CD8-positive, alpha-beta memory T cell (primary cell): ENCODE data around the gene FOLR3. TPM values are rescaled to one million over a fixed set of nuclear protein-coding genes. Genes with fewer than 3 reads are reported as not detected.
"Not testable (repeated sequence)": the region's sequence is repeated elsewhere in the genome, so short reads cannot be mapped to it uniquely, and the experiment has no call there.

Experiments used
- CTCF ChIA-PET: fragments of 350-600 bp; sonication (Branson Sonifier 250); formaldehyde crosslinking; loops from one replicate; lab custom pipeline; 2021; ENCODE audit warnings: antibody characterized with exemption; lab: Charles Lee
- POLR2A ChIA-PET: fragments of 350-600 bp; sonication (Branson Sonifier 250); formaldehyde crosslinking; loops from one replicate; lab custom pipeline; 2021; ENCODE audit warnings: antibody characterized with exemption; lab: Charles Lee
- DNase-seq, 5 donors: peaks; one replicate each; pipeline versions ENCODE4 v3.0.0 to v3.0.0-alpha.2; 2020 to 2022; ENCODE audit warnings: mixed read lengths in 1 of 5
- H3K27ac ChIP-seq: one replicate; pipeline ENCODE4 v1.7.0; 2013; ENCODE audit warnings: low read depth, mild to moderate bottlenecking, low read length, moderate library complexity
- H3K27me3 ChIP-seq: 2 replicates; pipeline ENCODE4 v1.7.0; 2013; ENCODE audit warnings: low read length, mild to moderate bottlenecking; ENCODE audit not compliant: insufficient read depth, poor library complexity, severe bottlenecking
- H3K36me3 ChIP-seq: 2 replicates; pipeline ENCODE4 v1.7.0; 2013; ENCODE audit warnings: mild to moderate bottlenecking, low read length, moderate library complexity; ENCODE audit not compliant: insufficient read depth
- H3K4me1 ChIP-seq: 2 replicates; pipeline ENCODE4 v1.7.0; 2013; ENCODE audit warnings: mild to moderate bottlenecking, low read length, moderate library complexity; ENCODE audit not compliant: insufficient read depth
- H3K4me3 ChIP-seq: 2 replicates; pipeline ENCODE4 v1.7.0; 2013; ENCODE audit warnings: mild to moderate bottlenecking, low read length
- H3K9me3 ChIP-seq: 2 replicates; pipeline ENCODE4 v1.7.0; 2013; ENCODE audit warnings: mild to moderate bottlenecking, low read length
- H3K27ac Mint-ChIP-seq, 8 donors: one replicate each; pipeline ENCODE4 v1.8.0; 2020 to 2021; ENCODE audit warnings: mixed read lengths in 8 of 8, mild to moderate bottlenecking in 6 of 8, inconsistent platforms in 3 of 8, moderate library complexity in 3 of 8
- H3K27me3 Mint-ChIP-seq, 2 donors: one replicate each; pipeline ENCODE4 v1.8.0; 2020 to 2021; ENCODE audit warnings: mixed read lengths in 2 of 2, mild to moderate bottlenecking in 1 of 2, moderate library complexity in 1 of 2
- H3K36me3 Mint-ChIP-seq, 3 donors: one replicate each; pipeline ENCODE4 v1.8.0; 2020 to 2021; ENCODE audit warnings: mixed read lengths in 3 of 3, inconsistent platforms in 1 of 3, mild to moderate bottlenecking in 1 of 3
- H3K4me1 Mint-ChIP-seq, 3 donors: one replicate each; pipeline ENCODE4 v1.8.0; 2020 to 2021; ENCODE audit warnings: mixed read lengths in 3 of 3, inconsistent platforms in 1 of 3, mild to moderate bottlenecking in 1 of 3
- H3K4me3 Mint-ChIP-seq, 7 donors: one replicate each; pipeline ENCODE4 v1.8.0; 2020 to 2021; ENCODE audit warnings: mixed read lengths in 7 of 7, mild to moderate bottlenecking in 6 of 7, moderate library complexity in 4 of 7, inconsistent platforms in 2 of 7
- H3K9me3 Mint-ChIP-seq, 5 donors: one replicate each; pipeline ENCODE4 v1.8.0; 2020 to 2022; ENCODE audit warnings: mixed read lengths in 5 of 5, mild to moderate bottlenecking in 3 of 5, moderate library complexity in 2 of 5, inconsistent platforms in 1 of 5
- polyA plus RNA-seq: library from polyadenylated mRNA; unstranded; fragments of 300-500 nt; fragmentation: Illumina TruSeq; gene quantifications from one replicate; pipeline ENCODE4 v1.2.3, GENCODE V29; 2021
- total RNA-seq, 2 experiments: library from RNA; stranded (reverse); gene quantifications; one replicate each; pipeline ENCODE4 v1.2.3, GENCODE V29; 2021

Gene FOLR3
- total and polyA plus RNA-seq, 3 experiments from 2014 or later = not detected

- no peaks in the 10 kb centered on the region for H3K4me1 ChIP-seq
- H3K27me3 ChIP-seq = no peaks in the 10 kb centered on the region
- ChIA-PET CTCF (no interaction called here), POLR2A (no interaction called here)
- peaks cover 3 to 4% (median 3%) of the 10 kb centered on the region in 3 donors for H3K4me1 Mint-ChIP-seq
- no peak overlapping the region for H3K4me3 ChIP-seq
- no peaks in the 10 kb centered on the region for H3K9me3 ChIP-seq
- DNase-seq = no peak
- no peaks in the 10 kb centered on the region for H3K36me3 ChIP-seq
- no peak overlapping the region for H3K27ac Mint-ChIP-seq
- no peaks in the 10 kb centered on the region for H3K36me3 Mint-ChIP-seq
- no peak overlapping the region for H3K27ac ChIP-seq
- no peaks in the 10 kb centered on the region for H3K9me3 Mint-ChIP-seq
- H3K4me3 Mint-ChIP-seq = no peak overlapping the region
- H3K27me3 Mint-ChIP-seq = peaks cover 15 to 39% of the 10 kb centered on the region in 2 donors
Observed at GRCh38 chr11:72179804-72180396, 44.4 kb downstream of the FOLR3 start.

GRCh38 chr11:72180892-72181552 is 45.5 kb downstream of the FOLR3 start:
- H3K27ac Mint-ChIP-seq, DNase-seq, H3K4me1 ChIP-seq, H3K27ac ChIP-seq, H3K4me3 ChIP-seq, H3K4me1 Mint-ChIP-seq, H3K36me3 ChIP-seq, POLR2A ChIA-PET, H3K9me3 Mint-ChIP-seq, H3K4me3 Mint-ChIP-seq, H3K27me3 ChIP-seq, H3K9me3 ChIP-seq, CTCF ChIA-PET, H3K36me3 Mint-ChIP-seq: not testable (repeated sequence)
- peaks cover 15 to 39% of the 10 kb centered on the region in 2 donors for H3K27me3 Mint-ChIP-seq

DNA sequence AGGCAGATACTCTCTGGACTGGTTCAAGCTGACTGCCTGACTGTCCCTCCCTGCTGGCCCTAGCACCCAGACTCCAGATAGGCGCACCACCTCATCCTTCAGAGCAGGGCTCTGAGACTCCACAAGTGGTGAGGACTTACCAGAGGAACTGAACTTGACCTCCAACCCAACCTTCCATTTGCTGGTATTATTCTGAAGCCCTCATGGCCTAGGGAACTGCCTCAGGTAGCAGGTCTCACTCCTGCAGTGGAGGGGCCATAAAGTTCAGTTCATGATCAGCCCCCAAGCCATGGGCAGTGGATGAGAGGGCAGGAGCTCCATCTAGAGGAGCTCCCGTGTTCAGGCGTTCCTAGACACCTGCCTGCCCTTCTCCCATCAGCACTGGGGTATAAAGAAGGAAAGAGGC is 46.0 kb downstream of the FOLR3 start:
- H3K36me3 Mint-ChIP-seq, H3K4me3 ChIP-seq, CTCF ChIA-PET, H3K4me1 ChIP-seq, H3K4me1 Mint-ChIP-seq, POLR2A ChIA-PET, H3K36me3 ChIP-seq, H3K27ac Mint-ChIP-seq, H3K27me3 ChIP-seq, DNase-seq, H3K4me3 Mint-ChIP-seq, H3K9me3 ChIP-seq, H3K9me3 Mint-ChIP-seq, H3K27ac ChIP-seq: not testable (repeated sequence)
- H3K27me3 Mint-ChIP-seq = peaks cover 13 to 34% of the 10 kb centered on the region in 2 donors

- no peak overlapping the region for H3K27ac ChIP-seq
- H3K36me3 ChIP-seq = no peaks in the 10 kb centered on the region
- H3K27me3 Mint-ChIP-seq = peaks cover 0 to 4% of the 10 kb centered on the region in 2 donors
- POLR2A ChIA-PET = no interaction called here
- H3K27ac Mint-ChIP-seq = no peak overlapping the region
- H3K9me3 Mint-ChIP-seq = no peaks in the 10 kb centered on the region
- no peaks in the 10 kb centered on the region for H3K4me1 ChIP-seq
- CTCF ChIA-PET = no interaction called here
- no peaks in the 10 kb centered on the region for H3K36me3 Mint-ChIP-seq
- no peak overlapping the region for H3K4me3 Mint-ChIP-seq
- no peak for DNase-seq
- H3K4me3 ChIP-seq = no peak overlapping the region
- no peaks in the 10 kb centered on the region for H3K27me3 ChIP-seq
- H3K4me1 Mint-ChIP-seq = peaks cover 2 to 3% (median 2%) of the 10 kb centered on the region in 3 donors
- H3K9me3 ChIP-seq = no peaks in the 10 kb centered on the region
Observed at GRCh38 chr11:72188267-72188666, 52.7 kb downstream of the FOLR3 start.

Other genes starting within 250 kb of the FOLR3 start
- 10 to 100 TPM; 12.7 to 13.0 TPM for gene XNDC1N, start 207.1 kb upstream of the FOLR3 start, total RNA-seq
- 5.2 TPM for gene XNDC1N, start 207.1 kb upstream of the FOLR3 start, polyA plus RNA-seq
- 10 to 100 TPM; 57.3 to 62.1 TPM for gene RNF121, start 206.7 kb upstream of the FOLR3 start, total RNA-seq
- 9.4 TPM for gene RNF121, start 206.7 kb upstream of the FOLR3 start, polyA plus RNA-seq
- 1 to 10 TPM; 8.5 to 9.5 TPM for gene IL18BP, start 136.8 kb upstream of the FOLR3 start, total RNA-seq
- 21.8 TPM for gene IL18BP, start 136.8 kb upstream of the FOLR3 start, polyA plus RNA-seq
- 100 to 1,000 TPM; 106 to 110 TPM for gene NUMA1, start 55.2 kb upstream of the FOLR3 start, total RNA-seq
- gene NUMA1, start 55.2 kb upstream of the FOLR3 start, polyA plus RNA-seq = 73.5 TPM
- 1 to 10 TPM; 8.2 to 8.9 TPM for gene LRRC51, start 54.9 kb upstream of the FOLR3 start, total RNA-seq
- 2.6 TPM for gene LRRC51, start 54.9 kb upstream of the FOLR3 start, polyA plus RNA-seq
- gene LAMTOR1, start 32.4 kb upstream of the FOLR3 start, total RNA-seq = 10 to 100 TPM; 77.3 to 79.2 TPM
- gene LAMTOR1, start 32.4 kb upstream of the FOLR3 start, polyA plus RNA-seq = 82.3 TPM
- not detected for gene TOMT, start 29.8 kb upstream of the FOLR3 start, total RNA-seq
- not detected for gene TOMT, start 29.8 kb upstream of the FOLR3 start, polyA plus RNA-seq
- gene ANAPC15, start 23.0 kb upstream of the FOLR3 start, total RNA-seq = 10 to 100 TPM; 63.3 to 66.2 TPM
- gene ANAPC15, start 23.0 kb upstream of the FOLR3 start, polyA plus RNA-seq = 79.0 TPM
- not detected for gene FOLR1, start 56.4 kb downstream of the FOLR3 start, total RNA-seq
- gene FOLR1, start 56.4 kb downstream of the FOLR3 start, polyA plus RNA-seq = not detected
- gene FOLR2, start 81.1 kb downstream of the FOLR3 start, total RNA-seq = under 1 TPM in 1 of 2 experiments, not detected in 1; 0.26 TPM
- not detected for gene FOLR2, start 81.1 kb downstream of the FOLR3 start, polyA plus RNA-seq
- 100 to 1,000 TPM in 1 of 2 experiments, 10 to 100 TPM in 1; 97.2 to 103 TPM for gene INPPL1, start 89.0 kb downstream of the FOLR3 start, total RNA-seq
- gene INPPL1, start 89.0 kb downstream of the FOLR3 start, polyA plus RNA-seq = 11.3 TPM
- gene PHOX2A, start 108.5 kb downstream of the FOLR3 start, total RNA-seq = not detected
- not detected for gene PHOX2A, start 108.5 kb downstream of the FOLR3 start, polyA plus RNA-seq